Tibial nerve (tissue), 3 donors: Measurements from ENCODE around the gene EPSTI1.

Experiments
- CTCF ChIP-seq, 5 experiments: fragments of 200-600 bp in 3 of 5; fragments of 450-650 bp in 2 of 5; sonication (generic) in 3 of 5; IDR thresholded peaks; one replicate each; pipeline ENCODE4 v1.5.1; 2016 to 2019; ENCODE audit warnings: antibody characterized with exemption in 5 of 5, mild to moderate bottlenecking in 3 of 5, moderate library complexity in 2 of 5
- POLR2A ChIP-seq, 2 donors: fragments of 450-650 bp; IDR thresholded peaks; one replicate each; pipeline ENCODE4 v1.6.1; 2017; ENCODE audit warnings: antibody characterized with exemption in 2 of 2, mild to moderate bottlenecking in 2 of 2, moderate library complexity in 2 of 2

GRCh38 chr13:42986176-42986574 lies 5.9 kb downstream of the EPSTI1 start:
- TF ChIP-seq CTCF (IDR thresholded peaks at IDR 0.05) (no peak), POLR2A (IDR thresholded peaks at IDR 0.05) (no peak)
